Body of pancreas (tissue), 4 donors: ENCODE measurements around the gene TPCN2.

ENCODE experiments used
- POLR2A ChIP-seq, 3 donors: fragments of 450-650 bp; IDR thresholded peaks; one replicate each; pipeline ENCODE4 v1.6.1; 2016; ENCODE audit warnings: antibody characterized with exemption in 3 of 3, mild to moderate bottlenecking in 2 of 3
- TF ChIP-seq, protein P1 (sequence below), 7 experiments: fragments of 450-650 bp in 4 of 7; fragments of 200-600 bp in 3 of 7; sonication (generic) in 3 of 7; IDR thresholded peaks; one replicate each; pipeline ENCODE4 v1.5.1; 2016 to 2019; ENCODE audit warnings: antibody characterized with exemption in 7 of 7

DNA sequence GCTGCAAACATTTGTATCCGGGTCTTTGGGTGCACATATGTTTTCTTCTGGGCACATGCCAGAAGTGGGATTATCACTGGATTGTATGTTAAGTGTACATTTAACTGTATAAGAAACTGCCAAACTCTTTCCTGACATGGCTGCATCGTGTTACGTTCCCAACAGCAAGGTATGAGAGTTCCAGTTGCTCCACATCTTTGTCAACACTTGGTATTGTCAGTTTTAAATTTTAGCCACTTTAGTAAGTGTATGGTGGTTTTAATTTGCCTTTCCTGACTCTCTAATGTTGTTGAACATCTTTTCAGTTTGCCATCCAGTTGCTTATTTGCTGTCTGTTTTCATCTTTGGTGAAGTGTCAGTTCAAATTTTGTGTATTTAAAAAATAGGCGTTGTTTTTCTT, 84.5 kb downstream of the TPCN2 start:
- TF ChIP-seq, protein P1, sequence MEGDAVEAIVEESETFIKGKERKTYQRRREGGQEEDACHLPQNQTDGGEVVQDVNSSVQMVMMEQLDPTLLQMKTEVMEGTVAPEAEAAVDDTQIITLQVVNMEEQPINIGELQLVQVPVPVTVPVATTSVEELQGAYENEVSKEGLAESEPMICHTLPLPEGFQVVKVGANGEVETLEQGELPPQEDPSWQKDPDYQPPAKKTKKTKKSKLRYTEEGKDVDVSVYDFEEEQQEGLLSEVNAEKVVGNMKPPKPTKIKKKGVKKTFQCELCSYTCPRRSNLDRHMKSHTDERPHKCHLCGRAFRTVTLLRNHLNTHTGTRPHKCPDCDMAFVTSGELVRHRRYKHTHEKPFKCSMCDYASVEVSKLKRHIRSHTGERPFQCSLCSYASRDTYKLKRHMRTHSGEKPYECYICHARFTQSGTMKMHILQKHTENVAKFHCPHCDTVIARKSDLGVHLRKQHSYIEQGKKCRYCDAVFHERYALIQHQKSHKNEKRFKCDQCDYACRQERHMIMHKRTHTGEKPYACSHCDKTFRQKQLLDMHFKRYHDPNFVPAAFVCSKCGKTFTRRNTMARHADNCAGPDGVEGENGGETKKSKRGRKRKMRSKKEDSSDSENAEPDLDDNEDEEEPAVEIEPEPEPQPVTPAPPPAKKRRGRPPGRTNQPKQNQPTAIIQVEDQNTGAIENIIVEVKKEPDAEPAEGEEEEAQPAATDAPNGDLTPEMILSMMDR (IDR thresholded peaks at IDR 0.05): no peak
- no peak for TF ChIP-seq POLR2A (IDR thresholded peaks at IDR 0.05)
